ENCODE data around the gene IL26. TPM values are rescaled to one million over a fixed set of nuclear protein-coding genes. Genes with fewer than 3 reads are reported as not detected.

Gene IL26
- total and polyA plus RNA-seq, 12 donors: not detected

GRCh38 chr12:68247785-68248184 lies 22.2 kb upstream of the IL26 start:
- Histone ChIP-seq H3K27ac (no peak overlapping the region), H3K4me1 (peaks cover 0 to 15% (median 11%) of the 10 kb centered on the region in 9 donors), H3K9me3 (no peaks in the 10 kb centered on the region), H3K36me3 (no peaks in the 10 kb centered on the region), H3K27me3 (no peaks in the 10 kb centered on the region), H3K4me3 (no peak overlapping the region)
- intact Hi-C loops (cut with DNase I): no loop called here
- TF ChIP-seq CTCF (IDR thresholded peaks at IDR 0.05): no peak
- no peak for DNase-seq
- no peak for ATAC-seq

GRCh38 chr12:68246350-68246749 lies 20.7 kb upstream of the IL26 start:
- ATAC-seq (no peak), DNase-seq (no peak)
- Histone ChIP-seq H3K27ac (no peak overlapping the region), H3K9me3 (no peaks in the 10 kb centered on the region), H3K4me1 (peaks cover 0 to 21% (median 11%) of the 10 kb centered on the region in 9 donors), H3K4me3 (no peak overlapping the region), H3K27me3 (no peaks in the 10 kb centered on the region), H3K36me3 (no peaks in the 10 kb centered on the region)
- no peak for TF ChIP-seq CTCF (IDR thresholded peaks at IDR 0.05)
- WGBS, 2 donors: 90 to 92% methylated on average over 6 of the region's 6 CpGs
- intact Hi-C loops (cut with DNase I): no loop called here

- intact Hi-C loops (cut with DNase I): no loop called here
- peak overlapping the region in 2 of 10 donors; percentile 31 to 41 for H3K27ac ChIP-seq
- H3K27me3 ChIP-seq: no peaks in the 10 kb centered on the region
- no peaks in the 10 kb centered on the region for H3K9me3 ChIP-seq
- peak overlapping the region in 8 of 10 donors; percentile 10 to 45 (median 36) for H3K4me3 ChIP-seq
- H3K36me3 ChIP-seq: no peaks in the 10 kb centered on the region
- DNase-seq (no peak), ATAC-seq (peak in 5 of 8 donors; percentile 16 to 62 (median 49))
- TF ChIP-seq CTCF (IDR thresholded peaks at IDR 0.05): no peak
- WGBS, 2 donors: 16 to 22% methylated on average over 6 of the region's 6 CpGs
- peaks cover 0 to 30% (median 13%) of the 10 kb centered on the region in 9 donors for H3K4me1 ChIP-seq
Measured at GRCh38 chr12:68245180-68246021, 19.8 kb upstream of the IL26 start.

- intact Hi-C loops (cut with DNase I): no loop called here
- peaks cover 0 to 34% (median 16%) of the 10 kb centered on the region in 9 donors for H3K4me1 ChIP-seq
- no peak for DNase-seq
Measured at GRCh38 chr12:68242777-68243176, 17.2 kb upstream of the IL26 start.

More at GRCh38 chr12:68242777-68243176, 17.2 kb upstream of the IL26 start:
- Histone ChIP-seq H3K27ac (no peak overlapping the region), H3K4me3 (no peak overlapping the region), H3K9me3 (no peaks in the 10 kb centered on the region), H3K36me3 (no peaks in the 10 kb centered on the region), H3K27me3 (no peaks in the 10 kb centered on the region)
- ATAC-seq: no peak
- no peak for TF ChIP-seq CTCF (IDR thresholded peaks at IDR 0.05)

Measured in heart right ventricle (tissue), 16 donors.